GM19395 (cell line): ENCODE measurements around the gene DPT.

Experiments used
- ATAC-seq: cut with Tn5 transposase; IDR thresholded peaks from one replicate; pipeline ENCODE4 v1.9.1; 2021; ENCODE audit warnings: mild to moderate bottlenecking, moderate library complexity; ENCODE audit not compliant: unreplicated experiment

DPT gene

GRCh38 chr1:168706391-168706992 lies 22.5 kb downstream of the DPT start:
- ATAC-seq = no peak

DNA sequence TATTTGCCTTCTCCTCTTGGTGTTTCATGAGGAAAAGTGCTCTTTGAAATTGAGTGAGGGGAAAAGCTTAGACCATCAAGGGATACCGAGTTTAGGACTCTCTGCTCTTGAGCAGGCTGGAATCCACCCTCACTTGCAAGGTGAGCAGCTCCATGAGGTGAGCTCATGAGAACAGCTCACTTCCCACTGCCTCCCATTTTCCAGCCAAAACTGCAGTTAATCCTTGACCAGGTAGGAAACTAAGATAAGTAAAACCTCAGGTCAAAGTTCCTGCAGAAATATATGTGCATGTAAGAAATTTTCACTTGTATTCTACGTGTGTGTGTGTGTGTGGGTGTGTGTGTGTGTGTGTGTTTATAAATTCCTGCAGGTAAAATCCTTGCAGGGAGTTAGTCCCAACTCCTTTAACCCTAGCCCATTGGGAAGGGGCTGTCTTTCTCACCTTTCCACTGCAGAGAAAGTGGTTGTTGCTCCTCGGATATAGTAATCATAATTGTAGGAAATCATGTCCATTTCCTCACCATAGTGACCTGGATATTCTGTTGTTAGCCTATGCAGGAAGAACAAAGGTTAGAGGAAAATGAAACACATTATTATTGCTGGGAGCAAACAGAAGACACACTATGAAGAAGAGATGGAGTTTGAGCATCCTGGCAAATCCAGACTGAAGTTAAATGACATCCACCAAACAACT lies 28.3 kb downstream of the DPT start:
- no peak for ATAC-seq

DNA sequence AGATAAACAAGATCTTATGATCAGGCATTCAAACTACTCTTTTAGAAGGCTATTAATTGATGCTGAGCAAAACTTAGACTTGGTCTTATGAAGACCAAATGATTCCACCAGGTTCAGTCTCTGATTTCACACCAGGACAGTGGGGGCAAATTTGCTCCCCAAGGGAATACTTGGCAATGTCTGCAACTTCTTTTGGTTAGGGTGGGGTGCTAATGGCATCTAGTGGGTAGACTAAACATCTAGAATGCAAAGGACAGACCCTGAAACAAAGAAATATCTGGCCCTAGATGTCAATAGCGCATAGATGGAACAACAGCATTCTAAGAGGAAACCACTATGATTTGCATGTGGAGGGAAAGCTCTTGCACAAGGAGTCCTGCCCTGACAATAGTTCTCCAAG lies 30.6 kb downstream of the DPT start:
- no peak for ATAC-seq

DNA sequence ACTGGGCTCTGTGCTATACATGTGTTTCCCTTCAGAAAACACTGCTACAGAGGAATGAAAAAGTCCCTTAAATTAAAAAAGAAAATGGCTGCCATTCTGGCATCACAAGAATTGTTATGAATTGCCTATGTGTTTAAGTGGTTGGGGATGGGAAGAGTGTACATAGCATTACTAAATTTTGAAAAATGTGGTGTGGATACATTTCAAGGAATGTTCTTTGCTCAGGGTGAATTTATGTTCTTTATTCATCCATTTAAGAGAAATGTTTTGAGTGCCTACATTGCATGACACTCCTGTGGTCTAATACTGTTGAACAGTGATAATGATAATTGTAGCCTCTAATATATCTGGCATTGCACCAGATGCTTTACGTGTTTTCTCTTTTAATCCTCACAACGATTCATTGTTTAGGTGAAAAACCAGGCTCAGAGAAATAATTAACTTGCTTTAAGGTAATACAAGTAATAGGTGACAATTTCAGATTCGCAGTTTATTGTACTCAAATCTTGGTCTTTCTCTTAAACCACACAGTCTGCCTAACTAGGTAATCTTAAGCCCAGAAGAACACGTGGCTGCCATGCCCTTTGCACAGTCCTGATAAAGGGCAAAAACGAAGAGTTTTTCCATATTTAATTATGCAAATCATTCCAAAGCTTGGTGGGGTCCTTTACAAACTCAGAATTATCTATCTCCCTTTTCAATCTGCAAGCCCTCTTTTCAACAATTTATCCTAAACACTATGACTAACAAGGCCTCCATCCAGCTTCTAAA lies 31.5 kb downstream of the DPT start:
- no peak for ATAC-seq

DNA sequence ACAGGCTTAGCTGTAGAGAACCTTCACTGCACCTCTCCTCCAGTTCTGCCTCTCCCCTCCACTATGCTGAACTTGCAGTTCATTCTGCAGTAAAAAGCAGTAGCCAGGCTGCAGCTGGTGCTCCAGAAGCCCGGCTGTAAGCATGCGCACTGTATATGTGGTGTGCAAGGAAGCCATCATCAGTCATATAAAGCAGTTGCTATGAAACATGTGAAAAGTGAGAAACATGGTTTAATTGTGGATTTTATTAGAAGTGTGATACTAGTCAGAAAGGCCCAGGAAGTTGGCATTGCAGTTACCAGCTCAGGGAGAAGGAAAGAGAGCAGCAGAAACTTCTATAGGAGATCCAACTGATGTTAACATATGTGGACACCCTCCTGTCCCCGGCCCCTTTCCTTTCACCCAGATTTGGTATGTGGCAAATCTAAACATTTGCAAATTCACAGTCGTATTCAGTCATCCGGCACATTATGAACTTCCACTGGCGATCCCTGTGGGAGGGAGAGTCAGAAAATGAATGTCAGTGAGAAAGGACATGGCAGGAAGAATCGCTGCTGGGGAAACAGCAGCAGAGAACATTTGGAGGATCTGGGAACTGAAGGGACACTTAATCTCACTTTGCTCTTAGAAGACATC lies 32.8 kb downstream of the DPT start:
- no peak for ATAC-seq

DNA sequence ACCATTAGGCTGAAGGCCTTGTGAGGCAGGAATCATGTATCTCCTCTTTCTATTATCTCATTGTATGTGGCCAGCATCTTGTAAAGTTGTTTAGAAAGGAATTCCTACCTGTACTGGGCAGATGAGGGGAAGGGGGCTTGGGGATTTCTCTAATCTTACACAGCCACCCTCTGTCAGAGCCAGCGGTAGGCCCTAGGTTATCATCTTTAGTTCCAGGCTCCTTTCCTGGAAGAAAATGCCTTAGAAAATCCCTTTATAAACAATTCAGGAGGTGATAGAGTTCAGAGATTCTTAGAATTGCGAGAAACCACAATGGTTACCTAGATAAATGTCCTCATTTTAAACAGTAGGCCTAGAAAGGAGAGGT lies 35.2 kb downstream of the DPT start:
- ATAC-seq = no peak

DNA sequence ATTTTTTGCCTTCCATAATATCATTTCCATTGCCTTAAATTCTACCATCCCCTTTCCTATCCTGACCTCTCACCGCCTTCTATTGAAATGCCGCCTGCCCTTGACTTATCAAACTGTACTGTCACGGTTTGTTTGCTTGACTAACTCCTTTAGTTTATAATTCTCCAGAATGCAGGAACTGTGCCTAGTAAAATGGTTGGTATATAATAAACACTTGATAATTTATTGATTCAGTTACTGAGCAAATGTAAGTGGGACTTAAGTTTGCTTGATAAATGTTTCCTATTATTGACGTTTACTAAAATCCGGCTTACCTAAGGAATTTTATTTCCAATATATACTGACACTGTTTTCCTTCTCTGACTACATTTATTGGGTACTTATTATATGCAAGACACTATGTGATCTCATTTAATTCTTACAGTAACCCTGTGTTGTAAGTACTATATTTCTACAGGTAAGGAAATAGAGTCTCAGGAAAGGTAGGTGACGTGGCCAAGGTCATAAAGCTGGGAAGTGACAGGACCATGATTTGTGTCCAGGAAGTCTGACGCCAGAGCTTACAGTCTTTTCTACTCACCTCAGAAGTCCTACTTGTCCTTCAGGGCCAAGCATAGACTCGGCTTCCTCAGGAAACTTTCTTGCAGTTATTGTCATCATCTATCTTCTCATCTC lies 35.7 kb downstream of the DPT start:
- no peak for ATAC-seq

DNA sequence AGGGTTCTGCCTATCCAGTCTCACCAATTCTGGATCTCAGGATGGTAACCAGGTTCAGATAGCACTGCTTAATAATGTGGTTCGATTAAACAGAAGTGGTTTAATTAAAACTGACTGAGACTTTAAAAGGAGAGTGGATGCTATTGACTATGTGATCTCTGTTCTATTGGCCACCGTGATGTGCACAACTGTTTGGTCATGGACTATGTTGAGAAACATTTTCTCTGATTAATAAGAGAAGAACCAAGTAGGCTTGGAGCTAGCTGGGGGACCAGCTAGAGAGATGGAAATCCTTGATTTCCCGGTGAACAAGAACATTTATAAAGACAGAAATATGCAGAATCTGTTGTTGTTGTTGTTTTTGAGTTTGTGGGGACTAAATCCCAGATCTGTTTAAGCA lies 36.5 kb downstream of the DPT start:
- ATAC-seq = no peak

DNA sequence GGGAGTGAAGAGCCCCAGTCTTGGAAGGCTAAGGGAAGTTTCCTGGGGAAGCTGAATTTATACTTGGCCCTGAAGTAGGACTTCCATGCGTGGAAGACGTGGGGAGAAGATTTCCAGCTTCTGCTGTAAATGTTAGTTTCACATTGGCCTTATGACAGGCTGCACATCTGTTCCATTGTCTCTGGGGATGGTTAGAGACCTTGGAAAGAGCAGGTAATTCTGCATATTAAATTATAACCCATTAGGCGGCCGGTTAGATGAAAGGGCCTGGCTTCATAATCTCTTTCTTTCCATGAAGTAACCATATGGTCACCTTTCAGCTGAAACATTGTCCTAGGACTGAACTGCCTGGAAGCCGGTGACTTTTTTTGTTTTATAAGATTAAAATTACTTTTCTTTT lies 37.5 kb downstream of the DPT start:
- no peak for ATAC-seq

DNA sequence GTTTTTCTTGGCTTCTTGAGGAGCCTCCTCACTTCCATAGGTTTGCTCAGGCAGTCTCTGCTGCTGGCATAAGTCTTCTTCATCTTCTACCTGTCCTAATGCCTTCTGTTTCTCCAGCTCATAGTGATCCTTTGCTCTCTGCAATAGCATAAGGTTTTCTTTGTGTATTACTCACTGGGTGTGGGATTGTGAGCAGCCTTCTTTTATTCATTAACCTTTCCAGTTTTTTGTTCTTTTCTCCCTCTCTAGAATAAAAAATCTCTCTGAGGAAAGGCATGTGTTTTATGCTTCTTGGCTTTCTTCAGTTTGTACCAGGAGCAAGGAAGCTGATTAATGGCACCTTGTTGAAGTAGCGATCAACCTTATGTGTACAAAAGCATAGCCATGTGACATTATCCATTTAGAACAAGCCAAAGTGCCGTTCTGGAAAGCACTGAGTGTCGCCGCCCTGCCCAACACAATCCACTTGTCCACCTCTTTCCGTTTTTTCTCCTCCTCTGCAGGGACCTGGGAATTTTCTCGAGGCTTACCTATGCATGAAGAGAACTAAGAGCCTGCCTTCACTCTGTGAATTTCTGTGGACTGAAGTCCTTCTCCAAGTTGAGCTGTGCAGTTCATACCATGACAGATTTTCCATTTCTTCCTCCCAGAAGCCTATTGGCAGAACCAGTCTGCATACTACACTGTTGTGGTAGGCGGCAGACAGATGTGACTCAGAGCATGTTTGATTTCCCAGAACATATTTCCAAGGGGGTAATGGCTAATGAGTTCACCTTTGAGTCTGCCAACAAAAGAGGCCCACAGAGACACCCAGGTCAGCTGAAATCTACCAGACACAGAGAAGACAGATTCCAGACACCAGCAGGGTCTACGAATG lies 39.0 kb downstream of the DPT start:
- ATAC-seq = no peak

- no peak for ATAC-seq
Measured at GRCh38 chr1:168689327-168689657, 39.7 kb downstream of the DPT start.

- ATAC-seq = no peak
Measured at GRCh38 chr1:168688644-168689326, 40.2 kb downstream of the DPT start.

GRCh38 chr1:168687816-168688215 lies 41.2 kb downstream of the DPT start:
- ATAC-seq = no peak

DNA sequence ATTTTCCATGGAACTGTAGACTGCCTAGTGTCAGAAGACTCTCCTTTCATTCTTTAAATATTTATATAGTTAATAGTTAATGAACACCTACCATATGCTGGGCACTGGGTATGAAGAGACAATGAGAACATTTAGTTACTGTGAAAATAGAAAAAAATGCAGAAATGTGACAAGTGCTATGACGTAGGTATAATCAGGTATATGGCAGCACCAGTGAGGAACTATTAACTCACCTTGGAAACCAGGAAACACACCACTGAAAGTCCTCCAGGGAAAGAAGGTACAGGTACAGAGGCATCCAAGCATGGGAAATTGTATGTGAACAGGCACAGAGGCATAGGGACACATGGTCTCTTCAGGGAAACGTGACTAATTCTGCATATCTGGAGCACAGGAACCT lies 42.3 kb downstream of the DPT start:
- ATAC-seq = no peak

- ATAC-seq = no peak
Measured at GRCh38 chr1:168683871-168684270, 45.1 kb downstream of the DPT start.

GRCh38 chr1:168676861-168677260 lies 52.1 kb downstream of the DPT start:
- no peak for ATAC-seq

GRCh38 chr1:168676029-168676812 lies 52.8 kb downstream of the DPT start:
- no peak for ATAC-seq

- ATAC-seq = no peak
Measured at GRCh38 chr1:168673974-168674683, 54.9 kb downstream of the DPT start.
